HepG2 (cell line): Measurements from ENCODE around the gene JAM2. TPM values are rescaled to one million over a fixed set of nuclear protein-coding genes. Genes with fewer than 3 reads are reported as not detected.
A peak's percentile ranks its signal among the peaks of the same experiment; 100 is the strongest.

ENCODE experiments used
- FOXO1 ChIP-seq: sonication (generic); formaldehyde crosslinking; IDR thresholded peaks from 2 replicates; pipeline ENCODE4 v1.4.0; 2020; ENCODE audit warnings: missing genetic modification reagents
- GATAD1 ChIP-seq: IDR thresholded peaks from 2 replicates; pipeline ENCODE4 v1.6.1; 2016; ENCODE audit warnings: missing genetic modification reagents, missing compliant biosample characterization
- HMGA1 ChIP-seq: sonication (generic); formaldehyde crosslinking; conservative IDR thresholded peaks from 2 replicates; pipeline ENCODE4 v1.4.0; 2020; ENCODE audit warnings: missing genetic modification reagents
- HMGXB4 ChIP-seq, 2 experiments: sonication (generic) in 1 of 2; formaldehyde crosslinking in 1 of 2; IDR thresholded peaks; 2 replicates each; pipeline versions ENCODE4 v1.4.0 to v1.6.1; 2018 to 2020; ENCODE audit warnings: missing genetic modification reagents in 2 of 2, borderline replicate concordance in 1 of 2, low read depth in 1 of 2, mild to moderate bottlenecking in 1 of 2, missing biosample characterization in 1 of 2
- MAX ChIP-seq: IDR thresholded peaks from 2 replicates; pipeline ENCODE4 v1.6.1; 2012; ENCODE audit warnings: inconsistent platforms
- NAIF1 ChIP-seq: sonication (generic); formaldehyde crosslinking; IDR thresholded peaks from 2 replicates; pipeline ENCODE4 v1.5.0; 2020; ENCODE audit warnings: mild to moderate bottlenecking, missing genetic modification reagents, borderline replicate concordance
- RAD21 ChIP-seq: fragments of 450-650 bp; formaldehyde crosslinking; IDR thresholded peaks from 2 replicates; pipeline ENCODE4 v1.5.0; 2020; ENCODE audit warnings: mild to moderate bottlenecking
- SALL1 ChIP-seq: sonication (generic); formaldehyde crosslinking; IDR thresholded peaks from 2 replicates; pipeline ENCODE4 v1.8.0; 2022; ENCODE audit warnings: mild to moderate bottlenecking, missing genetic modification reagents
- SAP130 ChIP-seq: IDR thresholded peaks from 2 replicates; pipeline ENCODE4 v1.6.1; 2016; ENCODE audit warnings: low read depth
- SMC3 ChIP-seq: IDR thresholded peaks from 2 replicates; pipeline ENCODE4 v1.6.1; 2011; ENCODE audit warnings: low read length, improper control_type of control experiment
- SP5 ChIP-seq: IDR thresholded peaks from 2 replicates; pipeline ENCODE4 v1.6.1; 2016; ENCODE audit warnings: low read depth, borderline replicate concordance
- SRF ChIP-seq: IDR thresholded peaks from 2 replicates; pipeline ENCODE4 v1.6.1; 2011; ENCODE audit warnings: mild to moderate bottlenecking, low read depth, low read length, moderate library complexity
- STAG1 ChIP-seq: sonication (generic); formaldehyde crosslinking; IDR thresholded peaks from 2 replicates; pipeline ENCODE4 v1.4.0; 2020; ENCODE audit warnings: missing genetic modification reagents
- ZNF207 ChIP-seq: fragments of 450-650 bp; IDR thresholded peaks from 2 replicates; pipeline ENCODE4 v1.6.1; 2016; ENCODE audit warnings: antibody characterized with exemption, borderline replicate concordance
- ZNF34 ChIP-seq: sonication (generic); formaldehyde crosslinking; IDR thresholded peaks from 2 replicates; pipeline ENCODE4 v1.4.0; 2020; ENCODE audit warnings: mild to moderate bottlenecking, missing genetic modification reagents, borderline replicate concordance
- ZNF652 ChIP-seq: IDR thresholded peaks from 2 replicates; pipeline ENCODE4 v1.6.1; 2016; ENCODE audit warnings: low read depth, borderline replicate concordance
- polyA plus RNA-seq, 8 experiments: library from polyadenylated mRNA; depleted of rRNA in 3 of 8; stranded (reverse) in 7 of 8; unstranded in 1 of 8; fragments of >200 nt; fragmentation: Illumina TruSeq in 4 of 8; extraction: Trizol in 4 of 8; gene quantifications; 2 replicates each; pipeline versions ENCODE4 v1.2.1 to v1.2.3, GENCODE V29; 2011 to 2016; ENCODE audit warnings: low read depth in 4 of 8, missing spikeins in 1 of 8, mixed read lengths in 1 of 8; ENCODE audit not compliant: insufficient read depth in 1 of 8
- total RNA-seq, 5 experiments: library from RNA; depleted of rRNA; stranded (reverse); fragments of >200 nt; fragmentation: Illumina TruSeq; extraction: Trizol; gene quantifications; 2 replicates each; pipeline ENCODE4 v1.2.3, GENCODE V29; 2016; ENCODE audit warnings: low read depth in 1 of 5
- TF ChIP-seq, protein P1 (sequence below): sonication (generic); formaldehyde crosslinking; IDR thresholded peaks from 2 replicates; pipeline ENCODE4 v1.5.1; 2020; ENCODE audit warnings: missing genetic modification reagents, mild to moderate bottlenecking, borderline replicate concordance
- TF ChIP-seq, protein P2 (sequence below): IDR thresholded peaks from 2 replicates; pipeline ENCODE4 v1.4.0; 2020; ENCODE audit warnings: mild to moderate bottlenecking, missing genetic modification reagents
- TF ChIP-seq, protein P3 (sequence below): sonication (generic); formaldehyde crosslinking; IDR thresholded peaks from 2 replicates; pipeline ENCODE4 v1.4.0; 2020; ENCODE audit warnings: missing genetic modification reagents

The JAM2 gene
- total and polyA plus RNA-seq, 2 of the 13 experiments (the other 11 are each of a cell fraction or from before 2014, with no cell fraction given), result 0.07 TPM; not detected in 1

DNA sequence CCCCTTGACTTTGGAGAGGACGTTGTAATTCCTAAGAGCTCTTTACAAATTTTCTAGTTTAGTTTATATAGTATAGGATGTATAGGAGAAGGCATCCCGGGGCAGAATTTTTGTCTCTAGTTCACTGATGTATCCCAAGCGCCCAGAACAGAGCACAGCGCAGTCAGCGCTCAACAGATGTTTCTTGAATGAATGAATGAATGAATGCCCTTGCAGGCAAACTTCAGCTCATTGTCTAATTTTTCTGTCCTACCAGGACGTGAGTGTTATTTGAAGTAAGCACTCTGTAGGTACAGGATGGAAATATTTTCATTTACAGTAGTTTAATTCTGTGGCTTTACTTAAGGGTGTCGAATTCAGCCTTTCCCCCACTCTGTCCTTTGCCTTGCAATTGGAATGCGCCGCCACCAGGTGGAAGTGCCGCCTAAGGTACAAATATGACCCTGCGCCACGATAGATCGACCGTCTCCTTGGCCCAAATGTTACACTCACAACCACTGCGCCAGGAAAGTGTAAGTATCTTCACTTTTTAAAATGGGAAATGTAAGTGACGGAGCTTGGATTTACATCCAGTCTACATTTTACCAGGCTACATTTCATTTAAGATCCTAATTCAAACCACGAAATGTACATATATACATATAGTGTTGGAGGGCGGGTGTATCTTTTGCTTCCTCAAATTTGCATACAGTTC lies 30.9 kb upstream of the JAM2 start (continued):
- TF ChIP-seq, protein P1, sequence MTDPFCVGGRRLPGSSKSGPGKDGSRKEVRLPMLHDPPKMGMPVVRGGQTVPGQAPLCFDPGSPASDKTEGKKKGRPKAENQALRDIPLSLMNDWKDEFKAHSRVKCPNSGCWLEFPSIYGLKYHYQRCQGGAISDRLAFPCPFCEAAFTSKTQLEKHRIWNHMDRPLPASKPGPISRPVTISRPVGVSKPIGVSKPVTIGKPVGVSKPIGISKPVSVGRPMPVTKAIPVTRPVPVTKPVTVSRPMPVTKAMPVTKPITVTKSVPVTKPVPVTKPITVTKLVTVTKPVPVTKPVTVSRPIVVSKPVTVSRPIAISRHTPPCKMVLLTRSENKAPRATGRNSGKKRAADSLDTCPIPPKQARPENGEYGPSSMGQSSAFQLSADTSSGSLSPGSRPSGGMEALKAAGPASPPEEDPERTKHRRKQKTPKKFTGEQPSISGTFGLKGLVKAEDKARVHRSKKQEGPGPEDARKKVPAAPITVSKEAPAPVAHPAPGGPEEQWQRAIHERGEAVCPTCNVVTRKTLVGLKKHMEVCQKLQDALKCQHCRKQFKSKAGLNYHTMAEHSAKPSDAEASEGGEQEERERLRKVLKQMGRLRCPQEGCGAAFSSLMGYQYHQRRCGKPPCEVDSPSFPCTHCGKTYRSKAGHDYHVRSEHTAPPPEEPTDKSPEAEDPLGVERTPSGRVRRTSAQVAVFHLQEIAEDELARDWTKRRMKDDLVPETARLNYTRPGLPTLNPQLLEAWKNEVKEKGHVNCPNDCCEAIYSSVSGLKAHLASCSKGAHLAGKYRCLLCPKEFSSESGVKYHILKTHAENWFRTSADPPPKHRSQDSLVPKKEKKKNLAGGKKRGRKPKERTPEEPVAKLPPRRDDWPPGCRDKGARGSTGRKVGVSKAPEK, result no peak
- TF ChIP-seq SAP130 (CRISPR knock-in tag) (peak; percentile 32; the same call in 1 of the 2 replicates), SP5 (no peak), FOXO1 (no peak), HMGXB4 (CRISPR knock-in tag; IDR thresholded peaks at IDR 0.05; ENCODE audit: borderline replicate concordance in 1 of 2, low read depth in 1 of 2) (0 out of 4 replicates have a peak, but pooled peaks of 1 of the 2 experiments have one; percentile 35), NAIF1 (CRISPR knock-in tag) (no peak), ZNF207 (no peak), SALL1 (peak; percentile 29; the same call in 1 of the 2 replicates), STAG1 (CRISPR knock-in tag) (peak; percentile 94), MAX (no peak), ZNF652 (CRISPR knock-in tag) (no peak), GATAD1 (CRISPR knock-in tag) (0 out of 2 replicates have a peak, but pooled peaks have one; percentile 46), SRF (no peak), ZNF34 (CRISPR knock-in tag) (0 out of 2 replicates have a peak, but pooled peaks have one; percentile 3), SMC3 (peak; percentile 86), RAD21 (CRISPR knock-in tag) (peak; percentile 85), HMGA1 (CRISPR knock-in tag) (no peak)
- TF ChIP-seq, protein P2, sequence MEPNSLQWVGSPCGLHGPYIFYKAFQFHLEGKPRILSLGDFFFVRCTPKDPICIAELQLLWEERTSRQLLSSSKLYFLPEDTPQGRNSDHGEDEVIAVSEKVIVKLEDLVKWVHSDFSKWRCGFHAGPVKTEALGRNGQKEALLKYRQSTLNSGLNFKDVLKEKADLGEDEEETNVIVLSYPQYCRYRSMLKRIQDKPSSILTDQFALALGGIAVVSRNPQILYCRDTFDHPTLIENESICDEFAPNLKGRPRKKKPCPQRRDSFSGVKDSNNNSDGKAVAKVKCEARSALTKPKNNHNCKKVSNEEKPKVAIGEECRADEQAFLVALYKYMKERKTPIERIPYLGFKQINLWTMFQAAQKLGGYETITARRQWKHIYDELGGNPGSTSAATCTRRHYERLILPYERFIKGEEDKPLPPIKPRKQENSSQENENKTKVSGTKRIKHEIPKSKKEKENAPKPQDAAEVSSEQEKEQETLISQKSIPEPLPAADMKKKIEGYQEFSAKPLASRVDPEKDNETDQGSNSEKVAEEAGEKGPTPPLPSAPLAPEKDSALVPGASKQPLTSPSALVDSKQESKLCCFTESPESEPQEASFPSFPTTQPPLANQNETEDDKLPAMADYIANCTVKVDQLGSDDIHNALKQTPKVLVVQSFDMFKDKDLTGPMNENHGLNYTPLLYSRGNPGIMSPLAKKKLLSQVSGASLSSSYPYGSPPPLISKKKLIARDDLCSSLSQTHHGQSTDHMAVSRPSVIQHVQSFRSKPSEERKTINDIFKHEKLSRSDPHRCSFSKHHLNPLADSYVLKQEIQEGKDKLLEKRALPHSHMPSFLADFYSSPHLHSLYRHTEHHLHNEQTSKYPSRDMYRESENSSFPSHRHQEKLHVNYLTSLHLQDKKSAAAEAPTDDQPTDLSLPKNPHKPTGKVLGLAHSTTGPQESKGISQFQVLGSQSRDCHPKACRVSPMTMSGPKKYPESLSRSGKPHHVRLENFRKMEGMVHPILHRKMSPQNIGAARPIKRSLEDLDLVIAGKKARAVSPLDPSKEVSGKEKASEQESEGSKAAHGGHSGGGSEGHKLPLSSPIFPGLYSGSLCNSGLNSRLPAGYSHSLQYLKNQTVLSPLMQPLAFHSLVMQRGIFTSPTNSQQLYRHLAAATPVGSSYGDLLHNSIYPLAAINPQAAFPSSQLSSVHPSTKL, result peak; percentile 31; the same call in 1 of the 2 replicates
- TF ChIP-seq, protein P3, sequence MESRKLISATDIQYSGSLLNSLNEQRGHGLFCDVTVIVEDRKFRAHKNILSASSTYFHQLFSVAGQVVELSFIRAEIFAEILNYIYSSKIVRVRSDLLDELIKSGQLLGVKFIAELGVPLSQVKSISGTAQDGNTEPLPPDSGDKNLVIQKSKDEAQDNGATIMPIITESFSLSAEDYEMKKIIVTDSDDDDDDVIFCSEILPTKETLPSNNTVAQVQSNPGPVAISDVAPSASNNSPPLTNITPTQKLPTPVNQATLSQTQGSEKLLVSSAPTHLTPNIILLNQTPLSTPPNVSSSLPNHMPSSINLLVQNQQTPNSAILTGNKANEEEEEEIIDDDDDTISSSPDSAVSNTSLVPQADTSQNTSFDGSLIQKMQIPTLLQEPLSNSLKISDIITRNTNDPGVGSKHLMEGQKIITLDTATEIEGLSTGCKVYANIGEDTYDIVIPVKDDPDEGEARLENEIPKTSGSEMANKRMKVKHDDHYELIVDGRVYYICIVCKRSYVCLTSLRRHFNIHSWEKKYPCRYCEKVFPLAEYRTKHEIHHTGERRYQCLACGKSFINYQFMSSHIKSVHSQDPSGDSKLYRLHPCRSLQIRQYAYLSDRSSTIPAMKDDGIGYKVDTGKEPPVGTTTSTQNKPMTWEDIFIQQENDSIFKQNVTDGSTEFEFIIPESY (CRISPR knock-in tag), result peak; percentile 34; the same call in 1 of the 2 replicates
